K562 (cell line): ENCODE results near the gene THSD8. TPM values are rescaled to one million over a fixed set of nuclear protein-coding genes. Genes with fewer than 3 reads are reported as not detected.

Experiments used
- ARID1B ChIP-seq: fragments of 450-650 bp; IDR thresholded peaks from 2 replicates; pipeline ENCODE4 v1.6.1; 2016; ENCODE audit warnings: antibody characterized with exemption, mild to moderate bottlenecking, inconsistent platforms
- E2F5 ChIP-seq: sonication (generic); formaldehyde crosslinking; IDR thresholded peaks from 2 replicates; pipeline ENCODE4 v1.8.0; 2022; ENCODE audit warnings: mild to moderate bottlenecking, missing genetic modification reagents
- FOXP1 ChIP-seq: sonication (generic); formaldehyde crosslinking; IDR thresholded peaks from 2 replicates; pipeline ENCODE4 v1.8.0; 2022; ENCODE audit warnings: mild to moderate bottlenecking, missing genetic modification reagents
- L3MBTL2 ChIP-seq: fragments of 450-650 bp; IDR thresholded peaks from 2 replicates; pipeline ENCODE4 v1.6.1; 2016; ENCODE audit warnings: mild to moderate bottlenecking, moderate library complexity
- ZNF143 ChIP-seq: sonication (generic); formaldehyde crosslinking; IDR thresholded peaks from 2 replicates; pipeline ENCODE4 v1.9.0; 2022; ENCODE audit warnings: mild to moderate bottlenecking, missing genetic modification reagents
- ZNF197 ChIP-seq: fragments of 200-800 bp; sonication (Bioruptor generic); IDR thresholded peaks from 2 replicates; pipeline ENCODE4 v1.6.1; 2016; ENCODE audit warnings: low read depth, missing genetic modification characterization, missing compliant biosample characterization
- polyA plus RNA-seq, 8 experiments: library from polyadenylated mRNA; depleted of rRNA in 4 of 8; stranded (reverse) in 5 of 8; unstranded in 3 of 8; fragments of >200 nt; fragmentation: Nextera tagmentation in 2 of 8; fragmentation: Illumina TruSeq in 1 of 8; extraction: Ambion mirVana in 2 of 8; extraction: Trizol in 1 of 8; gene quantifications; 2 replicates each; pipeline versions ENCODE4 v1.2.1 to v1.2.3, GENCODE V29; 2011 to 2014; ENCODE audit warnings: inconsistent platforms in 1 of 8, missing spikeins in 1 of 8
- total RNA-seq, 7 experiments: library from RNA; depleted of rRNA in 6 of 7; stranded (reverse); fragments of >200 nt in 6 of 7; fragmentation: Illumina TruSeq in 2 of 7; extraction: Trizol in 2 of 7; gene quantifications; 2 replicates each; pipeline versions ENCODE4 v1.2.1 to v1.2.3, GENCODE V29; 2011 to 2021; ENCODE audit warnings: low replicate concordance in 1 of 7
- TF ChIP-seq, protein P1 (sequence below): sonication (generic); formaldehyde crosslinking; IDR thresholded peaks from 2 replicates; pipeline ENCODE4 v1.5.0; 2020; ENCODE audit warnings: missing genetic modification reagents

The THSD8 gene
- total and polyA plus RNA-seq, 9 of the 15 experiments (the other 6 are each of a cell fraction or from before 2014, with no cell fraction given), result 8.4 to 42.4 (median 19.9) TPM; not detected in 2

DNA sequence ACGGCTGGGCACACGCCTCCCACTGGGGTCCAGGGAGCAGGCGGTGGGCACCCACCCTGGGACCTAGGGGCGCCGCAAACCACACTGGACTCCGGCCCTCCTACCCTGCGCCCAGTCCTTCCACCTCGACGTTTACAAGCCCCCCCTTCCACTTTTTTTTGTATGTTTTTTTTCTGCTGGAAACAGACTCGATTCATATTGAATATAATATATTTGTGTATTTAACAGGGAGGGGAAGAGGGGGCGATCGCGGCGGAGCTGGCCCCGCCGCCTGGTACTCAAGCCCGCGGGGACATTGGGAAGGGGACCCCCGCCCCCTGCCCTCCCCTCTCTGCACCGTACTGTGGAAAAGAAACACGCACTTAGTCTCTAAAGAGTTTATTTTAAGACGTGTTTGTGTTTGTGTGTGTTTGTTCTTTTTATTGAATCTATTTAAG lies 9.0 kb upstream of the THSD8 start (continued):
- TF ChIP-seq E2F5 (CRISPR knock-in tag) (peak; percentile 5; the same call in 1 of the 2 replicates), L3MBTL2 (0 out of 2 replicates have a peak, but pooled peaks have one; percentile 3), ZNF143 (CRISPR knock-in tag) (no peak), FOXP1 (0 out of 2 replicates have a peak, but pooled peaks have one; percentile 21), ARID1B (0 out of 2 replicates have a peak, but pooled peaks have one; percentile 11), ZNF197 (CRISPR knock-in tag) (peak; percentile 16; the same call in 1 of the 2 replicates)
- TF ChIP-seq, protein P1, sequence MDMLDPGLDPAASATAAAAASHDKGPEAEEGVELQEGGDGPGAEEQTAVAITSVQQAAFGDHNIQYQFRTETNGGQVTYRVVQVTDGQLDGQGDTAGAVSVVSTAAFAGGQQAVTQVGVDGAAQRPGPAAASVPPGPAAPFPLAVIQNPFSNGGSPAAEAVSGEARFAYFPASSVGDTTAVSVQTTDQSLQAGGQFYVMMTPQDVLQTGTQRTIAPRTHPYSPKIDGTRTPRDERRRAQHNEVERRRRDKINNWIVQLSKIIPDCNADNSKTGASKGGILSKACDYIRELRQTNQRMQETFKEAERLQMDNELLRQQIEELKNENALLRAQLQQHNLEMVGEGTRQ (CRISPR knock-in tag), result no peak
